CMK (cell line): ENCODE data around the gene LRRFIP1.

ENCODE experiments used
- DNase-seq: peaks from one replicate; pipeline ENCODE4 v3.0.0-alpha.2; 2010; ENCODE audit warnings: low read depth

The LRRFIP1 gene

GRCh38 chr2:237639052-237639835 lies 11.9 kb downstream of the LRRFIP1 start:
- no peak for DNase-seq

DNA sequence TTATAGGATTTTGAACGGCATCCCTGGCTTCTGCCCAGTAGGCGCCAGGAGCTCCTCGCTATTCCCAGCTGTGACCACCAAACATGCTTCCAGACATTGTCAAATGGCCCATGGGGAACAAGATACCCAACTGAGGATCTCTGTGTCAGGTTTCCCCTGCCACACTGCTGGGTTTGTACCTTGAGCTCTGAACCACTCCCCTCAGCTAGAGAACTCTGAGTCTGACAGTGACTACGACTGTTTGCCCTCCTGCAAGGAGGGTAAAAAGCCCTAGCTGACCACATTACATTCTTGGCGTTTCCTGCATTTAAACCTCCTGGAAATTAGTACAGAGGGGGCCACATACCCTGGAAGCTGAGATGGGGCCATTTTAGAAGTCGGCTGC lies 12.4 kb downstream of the LRRFIP1 start:
- DNase-seq = no peak

- no peak for DNase-seq
Measured at GRCh38 chr2:237640493-237640998, 13.2 kb downstream of the LRRFIP1 start.

GRCh38 chr2:237642038-237642734 lies 14.8 kb downstream of the LRRFIP1 start:
- DNase-seq = no peak

- no peak for DNase-seq
Measured at GRCh38 chr2:237643066-237643465, 15.7 kb downstream of the LRRFIP1 start.

GRCh38 chr2:237643582-237644380 lies 16.4 kb downstream of the LRRFIP1 start:
- no peak for DNase-seq

- DNase-seq = no peak
Measured at GRCh38 chr2:237644381-237644703, 17.0 kb downstream of the LRRFIP1 start.

GRCh38 chr2:237645261-237645660 lies 17.9 kb downstream of the LRRFIP1 start:
- no peak for DNase-seq

DNA sequence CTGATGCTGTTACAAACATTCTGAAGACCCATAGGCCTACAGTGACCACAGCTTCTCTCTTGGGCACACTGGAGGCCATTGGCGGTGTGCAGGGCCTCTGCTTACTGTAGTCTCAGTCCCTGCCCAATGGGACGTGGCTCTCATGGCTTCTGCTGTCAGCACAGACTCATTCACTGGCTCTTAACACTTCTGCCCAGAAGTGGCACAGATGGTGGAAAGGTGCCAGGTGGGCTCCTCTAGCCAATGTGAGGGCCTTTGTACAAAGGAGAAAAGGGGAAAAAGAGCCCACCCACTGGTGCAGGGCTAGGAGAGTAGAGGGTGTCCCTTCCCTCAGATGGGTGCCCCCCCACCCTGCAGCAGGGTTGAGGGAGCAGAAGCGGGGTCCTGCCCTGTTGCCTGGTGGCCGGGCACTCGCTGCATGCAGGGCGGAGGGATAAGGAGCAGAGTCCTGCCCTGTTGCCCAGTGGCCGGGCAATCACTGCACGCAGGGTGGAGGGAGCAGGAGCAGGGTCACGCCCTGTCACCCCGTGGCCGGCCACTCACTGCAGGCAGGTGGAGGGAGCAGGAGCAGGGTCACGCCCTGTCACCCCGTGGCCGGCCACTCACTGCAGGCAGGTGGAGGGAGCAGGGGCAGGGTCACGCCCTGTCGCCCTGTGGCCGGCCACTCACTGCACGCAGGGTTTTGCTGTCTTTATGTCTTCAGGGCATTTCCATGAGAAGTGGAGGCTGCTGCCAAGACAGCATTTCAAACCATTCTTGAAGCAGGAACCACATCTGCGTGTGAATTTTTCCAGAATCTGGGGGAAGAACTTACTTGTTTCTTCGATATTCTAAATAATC lies 20.0 kb downstream of the LRRFIP1 start:
- no peak for DNase-seq

GRCh38 chr2:237648016-237648381 lies 20.6 kb downstream of the LRRFIP1 start:
- DNase-seq = no peak

GRCh38 chr2:237649541-237650454 lies 22.4 kb downstream of the LRRFIP1 start:
- no peak for DNase-seq

DNA sequence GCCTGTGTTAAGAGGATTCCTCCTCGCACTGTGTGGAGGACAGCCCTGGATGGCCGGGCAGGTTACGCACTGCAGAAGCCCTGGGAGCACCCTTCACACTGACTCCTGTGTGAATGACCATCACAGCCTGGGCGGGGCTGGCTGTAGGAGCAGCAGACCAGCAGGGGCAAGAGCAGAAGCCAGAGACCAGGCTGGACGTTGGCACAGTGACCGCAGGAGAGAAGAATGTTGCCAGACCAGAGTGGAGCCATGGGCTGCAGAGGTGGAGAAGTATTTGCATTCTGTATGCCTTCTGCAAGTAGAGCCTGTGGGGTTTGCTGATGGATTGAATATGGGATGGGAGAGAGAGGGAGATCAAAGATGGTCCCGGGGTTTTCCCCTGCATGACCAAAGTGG lies 23.1 kb downstream of the LRRFIP1 start:
- DNase-seq = no peak

- no peak for DNase-seq
Measured at GRCh38 chr2:237651761-237652160, 24.4 kb downstream of the LRRFIP1 start.

GRCh38 chr2:237652181-237652580 lies 24.8 kb downstream of the LRRFIP1 start:
- no peak for DNase-seq

GRCh38 chr2:237652854-237653253 lies 25.5 kb downstream of the LRRFIP1 start:
- no peak for DNase-seq

DNA sequence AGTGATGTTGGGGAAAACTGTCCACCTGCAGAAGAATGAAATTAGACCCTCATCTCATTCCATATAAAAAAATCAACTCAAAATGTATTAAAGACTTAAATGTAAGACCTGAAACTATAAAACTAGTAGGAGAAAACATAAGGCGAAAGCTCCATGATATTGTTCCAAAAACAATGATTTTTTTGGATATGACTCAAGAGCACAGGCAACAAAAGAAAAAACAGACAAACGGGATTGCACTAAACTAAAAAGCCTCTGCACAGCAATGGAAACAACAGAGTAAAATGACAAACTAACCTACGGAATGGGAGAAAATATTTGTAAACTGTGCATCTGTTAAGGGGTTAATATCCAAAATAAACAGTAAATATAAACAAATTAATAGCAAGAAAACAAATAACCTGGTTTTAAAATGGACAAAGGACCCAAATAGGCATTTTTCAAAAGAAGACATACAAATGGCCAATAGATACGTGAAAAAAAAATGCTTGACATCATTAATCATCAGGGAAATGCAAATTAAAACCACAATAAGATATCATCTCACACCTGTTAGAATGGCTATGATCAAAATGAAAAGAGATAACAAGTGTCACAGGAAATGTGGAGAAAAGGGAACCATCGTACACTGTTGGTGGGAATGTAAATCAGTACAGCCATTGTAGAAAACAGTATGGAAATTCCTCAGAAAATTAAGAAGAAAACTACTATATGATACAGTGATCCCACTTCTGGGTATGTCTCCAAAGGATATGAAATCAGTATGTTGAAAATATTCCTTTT lies 26.6 kb downstream of the LRRFIP1 start:
- no peak for DNase-seq

- DNase-seq = no peak
Measured at GRCh38 chr2:237657063-237657462, 29.7 kb downstream of the LRRFIP1 start.

GRCh38 chr2:237660381-237660900 lies 33.1 kb downstream of the LRRFIP1 start:
- no peak for DNase-seq

DNA sequence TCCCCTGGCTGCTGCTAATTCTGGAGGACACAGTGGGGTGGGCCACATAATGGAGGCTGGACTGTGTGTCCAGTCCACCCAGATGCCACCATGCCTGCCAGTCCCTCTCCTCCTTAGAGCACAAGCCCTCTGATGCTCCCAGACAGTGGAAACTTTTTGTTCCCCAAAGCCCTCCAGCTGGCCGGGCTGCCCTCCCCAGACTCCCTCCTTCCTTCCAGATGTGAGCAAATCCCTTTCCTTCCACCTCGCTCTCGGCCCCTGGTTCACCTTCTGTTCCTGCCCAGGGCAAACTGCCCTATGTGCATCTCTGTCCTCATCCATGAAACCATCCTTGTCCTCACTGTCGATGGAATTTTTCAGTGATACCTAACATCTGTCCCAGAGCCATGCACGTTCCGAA lies 33.9 kb downstream of the LRRFIP1 start:
- no peak for DNase-seq
